ENCODE data around the gene PDLIM1.
"Not testable (repeated sequence)": the region's sequence is repeated elsewhere in the genome, so short reads cannot be mapped to it uniquely, and the experiment has no call there.

PDLIM1 gene

DNA sequence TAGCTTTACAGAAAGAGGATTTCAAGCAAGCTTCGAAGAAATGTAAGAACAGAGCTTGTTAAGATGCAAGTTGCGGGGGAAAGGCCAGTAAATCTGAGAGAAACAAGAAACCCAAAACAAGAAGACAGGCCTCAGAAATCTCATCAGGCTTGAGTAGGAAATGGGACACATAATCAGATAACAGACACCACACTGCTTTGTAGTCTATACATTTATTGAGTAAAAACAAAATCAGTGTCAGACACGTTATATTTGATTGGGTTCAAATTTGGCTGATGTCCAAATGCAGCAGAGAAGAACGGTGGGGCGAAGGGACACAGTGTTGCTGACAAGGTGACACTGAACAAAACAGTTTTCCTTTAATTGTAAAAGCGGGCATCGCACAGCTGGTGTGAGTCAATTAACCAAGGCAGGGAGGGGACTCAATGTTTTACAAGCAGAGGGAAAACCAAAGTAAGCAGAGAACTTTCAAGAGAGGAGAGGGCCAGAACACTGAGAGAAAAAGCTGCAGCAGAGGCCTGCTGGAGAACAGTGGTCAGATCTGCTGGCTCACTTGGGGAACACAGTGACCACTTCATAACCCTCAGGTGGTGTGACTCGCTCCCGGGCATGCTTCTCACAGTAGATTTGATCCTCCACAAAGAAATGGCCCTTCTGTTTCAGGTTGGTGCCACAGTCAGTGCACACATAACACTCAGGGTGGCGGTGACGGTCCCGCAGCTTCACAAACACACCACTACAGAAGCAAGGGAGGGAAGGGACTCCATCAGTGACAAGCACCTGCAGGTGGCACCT is 53.2 kb downstream of the PDLIM1 start:
- DNase-seq: no peak

DNA sequence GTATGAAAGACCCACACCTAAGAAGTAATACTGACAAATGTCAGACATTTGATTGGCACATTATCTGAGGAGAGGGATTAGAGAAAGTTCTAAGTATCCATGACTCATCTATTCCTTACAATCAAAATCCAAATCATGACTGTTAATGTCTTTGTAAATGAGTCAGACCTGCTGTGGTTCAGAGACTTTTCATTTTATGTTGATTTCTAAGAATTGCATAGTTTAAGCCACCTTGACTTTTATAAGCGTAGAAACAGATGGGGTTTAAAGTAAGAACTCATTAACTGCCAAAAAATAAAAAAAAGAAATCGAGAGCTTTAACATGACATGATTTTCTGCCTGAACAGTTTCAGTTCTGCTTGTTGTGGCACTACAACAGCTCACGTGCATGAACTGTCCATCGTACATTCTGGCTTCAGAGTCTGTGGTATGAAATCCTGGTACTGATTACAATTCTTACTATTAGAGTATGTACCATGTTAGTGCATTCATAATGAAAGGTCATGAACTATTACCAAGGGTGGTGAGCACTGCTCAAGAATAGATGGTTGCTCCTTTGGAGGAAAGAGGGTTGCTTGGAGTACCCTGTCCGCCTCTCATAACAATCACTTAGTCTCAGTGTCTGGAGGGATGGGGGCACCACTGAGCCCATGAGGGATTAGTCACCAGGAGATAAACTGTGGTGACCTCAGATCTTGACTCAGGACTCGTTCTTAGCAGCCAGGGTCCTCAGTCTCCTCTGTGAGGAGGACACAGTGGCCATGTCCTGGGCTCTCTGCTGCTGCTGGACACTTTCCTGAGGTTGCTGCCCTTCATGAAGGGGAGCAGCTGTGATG is 54.5 kb downstream of the PDLIM1 start:
- DNase-seq: no peak

DNA sequence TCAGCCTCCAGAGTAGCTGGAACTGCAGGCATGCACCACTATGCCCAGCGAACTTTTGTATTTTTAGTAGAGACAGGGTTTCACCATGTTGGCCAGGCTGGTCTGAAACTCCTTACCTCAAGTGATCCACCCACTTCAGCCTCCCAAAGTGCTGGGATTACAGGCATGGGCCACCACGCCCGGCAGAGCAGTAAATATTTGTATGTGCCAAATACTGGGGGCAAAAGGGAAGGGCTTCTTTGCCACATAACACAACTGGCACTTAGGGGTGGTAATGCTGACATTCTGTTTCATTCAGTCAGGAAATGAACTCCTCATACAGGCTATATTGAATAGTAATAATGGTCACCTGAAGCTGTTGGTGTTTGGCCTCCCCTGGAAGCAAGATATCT is 55.1 kb downstream of the PDLIM1 start:
- DNase-seq: no peak

DNA sequence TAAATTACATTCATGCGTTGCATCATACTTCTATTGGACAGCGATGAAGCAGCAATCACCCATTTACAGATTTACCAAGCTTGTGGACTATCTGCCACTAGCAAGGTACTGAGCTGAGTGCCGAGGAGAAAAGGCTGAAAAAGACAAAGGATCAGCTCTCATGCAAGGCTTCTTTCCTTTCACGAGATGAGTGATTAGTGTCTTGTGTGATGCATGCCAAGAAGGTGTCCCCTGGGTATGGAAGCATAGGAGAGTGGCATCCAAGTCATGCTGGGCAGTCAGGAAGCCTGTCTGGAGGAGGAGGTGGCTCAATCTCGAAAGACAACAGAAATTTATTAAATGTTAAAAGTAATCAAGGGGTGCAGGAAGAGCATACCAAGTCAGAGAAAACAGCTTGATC is 55.9 kb downstream of the PDLIM1 start:
- DNase-seq: no peak

DNA sequence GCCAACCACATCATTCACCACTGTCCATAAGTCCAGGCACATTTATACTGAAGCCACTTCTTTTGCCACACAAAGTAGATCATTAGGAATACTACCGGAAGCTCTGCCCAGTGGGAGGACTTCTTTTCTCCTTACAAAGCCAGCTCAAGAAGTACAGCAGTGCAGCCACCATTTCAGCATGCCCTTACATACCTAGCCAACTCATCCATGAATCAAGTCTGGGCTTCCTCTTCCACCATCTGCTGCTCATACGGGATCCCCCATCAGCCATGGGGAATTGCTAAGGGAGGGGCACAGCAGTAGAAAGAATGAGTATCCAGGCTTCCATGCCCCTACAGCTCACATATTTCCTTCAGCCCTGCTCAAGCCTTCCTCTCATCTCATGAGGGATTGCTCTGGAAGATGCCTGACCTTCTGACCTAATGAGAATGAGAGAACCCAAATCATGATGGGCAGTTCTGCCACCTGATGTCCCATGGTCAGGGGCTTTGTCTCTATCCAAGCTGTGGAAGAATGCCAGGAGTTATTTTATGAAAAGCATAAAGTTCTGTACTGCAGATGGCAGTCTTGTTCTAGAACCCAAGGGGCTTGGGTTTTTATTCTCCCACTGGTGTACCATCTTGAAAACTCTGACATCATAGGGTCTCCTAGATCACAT is 57.3 kb downstream of the PDLIM1 start:
- no peak for DNase-seq

DNA sequence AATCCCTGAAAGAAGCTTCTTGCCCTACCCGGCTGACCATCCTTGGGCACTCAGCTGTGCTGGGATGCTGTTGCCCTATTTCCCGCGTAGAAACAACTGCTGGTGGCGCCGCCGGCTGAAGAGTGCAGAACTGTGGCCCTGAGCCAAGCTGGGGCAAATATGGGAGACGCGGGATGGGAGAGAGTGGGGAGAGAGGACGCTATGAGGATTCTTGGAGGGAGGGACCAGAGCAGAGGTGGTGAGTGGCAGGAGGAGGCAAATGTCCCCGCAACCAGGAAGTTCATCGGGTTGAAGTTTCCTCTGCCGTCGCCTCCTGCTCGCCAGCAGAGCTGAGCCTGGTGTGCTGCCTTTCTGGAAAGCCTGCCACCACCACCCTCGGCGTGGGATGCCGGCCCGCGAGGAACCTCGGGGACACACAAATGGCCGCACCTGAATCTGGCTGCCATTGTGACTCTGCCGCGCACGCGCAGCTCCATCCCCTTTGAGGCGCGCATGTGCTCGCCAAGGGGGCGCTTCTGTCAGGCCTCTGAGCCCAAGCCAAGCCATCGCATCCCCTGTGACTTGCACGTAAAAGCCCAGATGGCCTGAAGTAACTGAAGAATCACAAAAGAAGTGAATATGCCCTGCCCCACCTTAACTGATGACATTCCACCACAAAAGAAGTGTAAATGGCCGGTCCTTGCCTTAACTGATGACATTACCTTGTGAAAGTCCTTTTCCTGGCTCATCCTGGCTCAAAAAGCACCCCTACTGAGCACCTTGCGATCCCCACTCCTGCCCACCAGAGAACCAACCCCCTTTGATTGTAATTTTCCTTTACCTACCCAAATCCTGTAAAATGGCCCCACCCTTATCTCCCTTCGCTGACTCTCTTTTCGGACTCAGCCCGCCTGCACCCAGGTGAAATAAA is 59.9 kb downstream of the PDLIM1 start:
- peak; percentile 43 for DNase-seq

DNA sequence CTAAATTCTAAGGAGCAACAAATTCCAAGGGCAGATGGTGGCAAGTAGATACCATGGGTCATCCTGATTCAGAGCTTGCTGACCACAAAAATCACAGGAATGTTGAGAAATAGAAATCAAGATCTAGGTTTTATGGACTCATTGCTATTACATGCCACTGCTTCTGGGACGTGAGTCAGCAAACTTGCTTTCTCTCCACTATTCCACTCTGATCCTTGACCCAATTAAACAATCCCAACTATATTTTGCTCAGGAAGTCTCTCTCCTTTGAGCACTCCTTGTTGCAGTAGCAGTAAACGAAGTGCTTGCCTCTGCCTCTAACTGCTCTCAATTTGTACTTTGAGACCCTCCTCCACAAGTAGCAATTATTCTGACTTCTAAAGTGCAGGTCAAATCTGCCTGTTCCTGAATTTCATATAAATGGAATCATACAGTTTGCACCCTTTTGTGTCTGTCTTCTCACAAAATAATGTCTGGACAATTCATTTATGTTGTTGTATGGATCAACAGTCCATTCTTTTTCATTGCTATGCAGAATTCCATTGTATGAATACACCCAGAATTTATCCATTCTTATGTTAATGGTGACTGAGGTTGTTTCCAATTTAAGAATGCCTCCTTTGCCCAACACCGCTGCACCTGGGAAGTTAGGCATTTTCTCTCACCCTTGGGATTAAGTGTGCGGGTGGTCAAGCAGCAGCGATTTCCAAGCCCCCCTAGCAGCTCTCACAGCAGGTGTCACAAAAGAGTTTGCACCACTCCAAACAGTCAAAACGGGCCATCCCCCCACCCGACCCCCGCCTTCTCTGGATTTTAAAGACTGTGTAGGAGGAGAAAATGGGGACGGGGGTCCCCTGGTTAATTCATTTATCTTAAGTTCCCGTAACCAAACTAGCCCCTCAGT is 60.8 kb downstream of the PDLIM1 start:
- no peak for DNase-seq

DNA sequence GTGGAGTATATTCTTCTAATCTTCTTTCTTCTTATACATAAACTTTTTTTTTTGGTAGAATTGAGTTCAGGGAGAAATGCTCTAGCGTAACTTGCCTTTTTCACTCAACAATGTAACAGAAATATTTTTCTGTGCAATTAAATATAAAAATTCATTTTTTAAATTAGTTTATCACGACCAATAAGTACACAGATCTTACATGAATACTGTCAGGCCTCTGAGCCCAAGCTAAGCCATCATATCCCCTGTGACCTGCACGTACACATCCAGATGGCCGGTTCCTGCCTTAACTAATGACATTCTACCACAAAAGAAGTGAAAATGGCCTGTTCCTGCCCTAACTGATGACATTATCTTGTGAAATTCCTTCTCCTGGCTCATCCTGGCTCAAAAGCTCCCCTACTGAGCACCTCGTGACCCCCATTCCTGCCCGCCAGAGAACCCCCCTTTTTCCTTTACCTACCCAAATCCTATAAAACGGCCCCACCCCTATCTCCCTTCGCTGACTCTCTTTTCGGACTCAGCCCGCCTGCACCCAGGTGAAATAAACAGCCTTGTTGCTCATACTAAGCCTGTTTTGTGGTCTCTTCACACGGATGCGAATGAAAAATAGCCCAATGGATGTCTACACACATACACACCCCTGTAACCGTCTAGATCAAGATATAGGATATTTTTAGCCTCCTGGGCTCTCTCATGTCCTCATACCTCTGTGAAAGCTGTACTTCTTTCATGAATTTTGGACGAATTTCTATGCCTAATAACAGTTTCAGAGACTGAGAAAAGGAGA is 61.7 kb downstream of the PDLIM1 start:
- not testable (repeated sequence) for DNase-seq

DNA sequence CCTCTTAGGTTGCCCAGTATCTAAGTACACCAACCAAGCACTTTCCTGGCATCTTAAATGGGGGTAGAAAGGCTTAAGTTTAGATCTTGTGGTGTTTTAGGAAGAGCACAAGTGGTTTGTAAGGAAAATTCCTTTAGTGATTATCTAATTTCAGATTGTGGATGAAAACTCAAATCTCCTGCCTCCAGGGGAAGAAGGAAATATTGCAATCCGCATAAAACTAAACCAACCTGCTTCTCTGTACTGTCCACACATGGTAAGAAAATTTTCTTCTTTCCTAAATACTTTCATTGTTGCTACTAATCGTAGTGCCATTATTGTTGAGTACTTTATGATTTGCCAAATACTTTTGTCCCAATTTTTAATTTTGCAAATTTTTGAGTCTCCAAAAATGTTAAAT is 65.7 kb downstream of the PDLIM1 start:
- no peak for DNase-seq

DNA sequence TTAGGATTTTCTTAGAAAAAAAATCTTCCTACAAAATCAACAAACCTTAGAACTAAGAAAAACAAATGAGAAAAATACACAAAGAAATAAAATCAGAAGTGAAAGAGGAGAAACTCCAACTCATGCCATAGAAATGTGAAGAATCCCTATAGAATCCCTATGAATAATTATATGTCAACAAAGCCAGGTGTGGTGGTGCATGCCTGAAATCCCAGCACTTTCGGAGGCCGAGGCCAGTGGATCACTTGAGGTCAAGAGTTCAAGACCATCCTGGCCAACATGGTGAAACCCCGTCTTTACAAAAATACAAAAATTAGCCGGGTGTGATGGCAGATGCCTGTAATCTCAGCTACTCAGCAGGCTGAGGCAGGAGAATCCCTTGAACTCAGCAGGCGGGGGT is 69.7 kb downstream of the PDLIM1 start:
- no peak for DNase-seq

DNA sequence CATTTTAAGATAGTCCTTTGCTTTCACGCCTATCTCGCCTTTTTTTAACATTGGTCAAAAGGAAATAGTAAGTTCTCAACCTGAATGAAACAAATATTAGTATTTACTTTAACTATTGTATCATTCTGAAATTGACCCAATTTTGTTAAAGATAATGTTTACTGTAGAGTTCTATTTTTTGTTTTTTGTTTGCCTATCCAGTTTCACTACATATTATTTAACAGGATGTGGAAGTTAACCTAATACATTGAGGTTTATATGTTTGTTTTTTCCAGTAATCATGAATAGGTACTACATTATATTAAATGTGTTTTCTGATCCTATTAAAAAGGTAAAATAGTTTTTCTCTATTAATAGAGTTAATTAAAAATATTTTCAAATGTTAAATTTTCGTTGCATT is 70.3 kb downstream of the PDLIM1 start:
- DNase-seq: no peak

DNA sequence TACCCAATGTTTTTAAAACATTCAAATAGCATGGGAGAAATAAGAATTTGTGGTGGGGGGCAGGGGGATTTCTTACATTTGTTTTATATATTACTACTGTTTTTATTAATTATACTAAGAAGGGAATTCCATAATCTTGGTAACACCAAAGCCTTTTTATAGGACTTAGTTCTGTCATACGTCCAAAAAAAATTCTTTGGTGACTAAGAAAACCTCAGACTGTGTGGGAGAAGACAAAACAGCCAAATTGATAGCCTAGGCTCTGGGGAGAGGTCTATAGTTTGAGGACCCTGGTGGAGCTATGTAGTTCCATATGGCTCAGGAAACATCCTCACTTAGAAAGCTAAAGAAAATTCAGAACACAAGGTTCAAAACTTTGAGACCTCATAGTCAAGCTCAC is 73.3 kb downstream of the PDLIM1 start:
- no peak for DNase-seq

DNA sequence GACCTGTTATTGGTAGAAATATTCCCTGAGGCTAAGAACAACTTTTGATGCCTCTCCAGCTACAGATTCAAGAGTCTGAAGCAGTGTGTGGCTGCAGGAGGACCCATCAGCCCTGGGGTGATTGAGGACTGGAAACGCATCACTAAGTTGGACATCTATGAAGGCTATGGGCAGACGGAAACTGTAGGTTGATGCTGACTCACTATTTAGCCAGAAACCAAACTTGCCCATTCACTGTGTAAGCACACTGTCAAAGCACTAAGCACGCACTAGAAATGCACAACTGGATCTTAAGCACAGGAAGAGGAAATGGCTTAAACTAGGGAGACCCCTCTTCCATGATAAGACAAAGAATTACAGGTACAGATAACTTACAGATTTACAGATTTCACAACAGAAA is 76.0 kb downstream of the PDLIM1 start:
- no peak for DNase-seq

DNA sequence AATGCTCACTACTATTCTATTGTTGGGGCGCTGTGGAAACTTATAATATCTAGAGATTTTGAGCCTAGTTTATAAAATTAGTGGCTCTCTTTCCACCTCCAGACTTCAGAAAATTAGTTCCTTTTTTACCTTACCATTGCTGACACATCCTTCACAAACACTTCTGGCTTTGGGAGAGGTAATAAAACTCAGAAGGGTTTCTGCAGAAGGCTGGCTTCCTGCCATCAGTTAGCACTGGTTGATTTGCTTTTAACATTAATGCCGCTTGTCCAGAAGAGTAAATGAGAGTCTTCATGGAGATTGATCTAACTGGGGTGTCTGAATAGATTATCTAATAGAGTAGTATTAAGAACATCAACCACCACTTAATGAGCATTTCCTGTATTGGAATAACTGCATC is 76.4 kb downstream of the PDLIM1 start:
- no peak for DNase-seq

DNA sequence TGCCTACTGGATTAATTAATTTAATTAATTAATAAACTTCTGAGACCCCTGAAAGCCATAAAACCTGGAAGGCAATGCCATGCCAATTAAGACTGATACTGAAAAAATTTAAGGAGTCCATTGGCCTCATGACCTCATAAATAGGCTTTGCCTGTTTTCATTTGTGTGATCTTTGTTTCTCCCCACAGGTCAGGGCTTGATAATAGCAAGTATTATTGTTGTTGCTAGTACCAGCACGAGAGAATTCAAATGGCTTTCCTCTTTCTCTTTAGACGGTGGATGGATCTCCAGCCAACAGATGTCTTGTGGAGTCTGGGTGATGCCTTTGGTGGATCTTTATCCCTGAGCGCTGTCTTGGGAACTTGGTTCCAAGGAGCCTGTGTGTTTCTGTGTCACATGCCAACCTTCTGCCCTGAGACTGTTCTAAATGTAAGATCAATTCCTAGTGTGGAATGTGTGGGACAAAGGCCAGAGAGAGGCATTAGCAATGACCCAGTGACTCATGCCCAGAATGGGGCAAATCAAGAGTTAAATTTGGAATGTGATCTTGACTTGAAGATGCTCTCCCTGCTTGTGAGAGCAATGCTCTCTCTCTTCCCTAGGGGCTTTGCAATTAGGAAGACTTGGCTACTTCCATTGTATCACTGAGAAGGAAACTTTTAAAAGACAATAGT is 79.1 kb downstream of the PDLIM1 start:
- no peak for DNase-seq

DNA sequence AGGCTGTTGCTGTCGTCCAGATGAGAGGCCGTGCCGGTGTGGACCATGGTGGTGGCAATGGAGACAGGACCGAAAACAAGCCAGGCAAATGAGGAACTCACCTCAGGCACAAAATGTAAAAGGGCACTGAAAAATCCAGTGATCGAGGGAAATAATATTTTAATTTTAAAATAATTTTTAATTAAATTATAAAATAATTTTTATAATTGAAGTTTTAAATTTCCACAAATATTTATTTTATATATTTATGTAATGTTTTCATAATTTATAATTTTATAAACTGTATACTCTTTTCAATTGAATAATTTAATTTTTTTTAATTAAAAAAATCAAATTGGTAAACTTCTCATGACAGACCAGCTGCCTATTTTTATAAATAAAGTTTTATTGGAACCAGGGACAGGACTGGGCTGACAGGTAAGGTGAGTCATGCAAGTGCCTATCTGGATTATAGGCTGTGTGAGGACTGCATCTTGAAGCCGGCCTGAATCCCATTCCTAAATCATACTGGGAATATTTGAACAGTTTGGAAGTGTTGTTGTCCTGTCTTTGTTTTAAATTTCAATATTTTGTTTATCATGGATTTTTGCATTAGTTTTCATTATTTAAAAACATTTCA is 81.2 kb downstream of the PDLIM1 start:
- no peak for DNase-seq

DNA sequence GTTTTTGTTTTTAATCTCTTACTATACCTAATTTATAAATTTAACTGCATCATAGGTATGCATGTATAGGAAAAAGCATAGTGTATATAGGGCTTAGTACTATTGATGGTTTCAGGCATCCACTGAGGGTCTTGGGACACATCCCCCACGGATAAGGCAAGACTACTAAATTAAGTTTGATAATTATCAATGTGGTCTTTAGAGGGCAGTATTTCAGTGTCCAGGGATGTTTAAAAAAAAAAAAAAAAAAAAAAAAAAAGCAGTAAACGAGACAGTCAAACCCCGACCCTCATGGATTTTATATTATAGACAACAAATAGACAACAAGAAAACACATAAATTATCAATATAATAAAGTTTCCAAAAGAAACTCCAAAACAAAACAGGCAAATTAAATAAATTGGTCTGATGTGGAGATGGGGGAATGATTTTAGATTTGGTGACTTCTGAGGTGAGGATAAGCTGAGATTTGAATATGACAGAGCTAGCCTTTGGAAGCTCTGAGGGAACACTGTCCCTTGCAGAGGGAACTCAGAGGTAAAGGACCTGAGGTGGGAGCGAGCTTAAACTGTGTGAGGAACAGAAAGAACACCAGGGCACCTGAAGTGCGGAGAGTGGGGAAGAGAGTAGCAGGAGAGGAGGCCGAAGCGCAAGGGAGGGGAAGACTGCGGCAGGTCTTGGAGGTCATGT is 82.0 kb downstream of the PDLIM1 start:
- no peak for DNase-seq

DNA sequence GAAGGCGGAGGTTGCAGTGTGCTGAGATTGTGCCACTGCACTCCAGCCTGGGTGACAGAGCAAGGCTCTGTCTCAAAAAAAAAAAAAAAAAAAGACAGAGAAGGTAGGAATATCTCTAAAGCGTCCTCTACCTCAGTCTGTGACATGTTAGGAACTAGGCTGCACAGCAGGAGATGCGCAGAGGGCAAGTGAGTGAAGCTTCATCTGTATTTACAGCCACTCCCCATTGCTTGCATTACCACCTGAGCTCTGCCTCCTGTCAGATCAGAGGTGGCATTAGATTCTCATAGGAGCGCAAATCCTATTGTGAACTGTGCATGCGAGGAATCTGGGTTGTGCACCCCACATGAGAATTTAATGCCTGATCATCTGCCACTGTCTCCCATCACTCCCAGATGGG is 87.9 kb downstream of the PDLIM1 start:
- not testable (repeated sequence) for DNase-seq

DNA sequence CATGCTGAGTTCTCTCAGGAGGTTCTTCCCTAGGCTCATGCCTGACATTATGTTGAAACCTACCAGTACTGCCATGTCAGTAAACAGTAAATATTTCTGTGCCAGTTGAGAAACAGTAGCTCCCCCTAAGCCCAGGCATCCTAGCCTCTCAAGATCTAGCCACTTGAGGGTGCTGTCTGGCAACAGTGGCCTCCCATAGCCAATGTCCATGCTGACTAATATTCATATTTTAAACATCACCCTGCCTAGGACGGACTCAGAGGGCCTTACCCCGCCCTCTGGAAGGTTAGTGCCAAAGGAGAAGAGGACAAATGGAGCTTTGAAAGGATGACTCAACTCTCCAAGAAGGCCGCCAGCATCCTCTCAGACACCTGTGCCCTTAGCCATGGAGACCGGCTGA is 89.1 kb downstream of the PDLIM1 start:
- DNase-seq: no peak
